PC-3 (cell line): ENCODE measurements around the gene TYK2.

ENCODE experiments used
- CTCF ChIP-seq: fragments of 300-600 bp; sonication (generic); conservative IDR thresholded peaks from 2 replicates; pipeline ENCODE4 v1.5.1; 2017; ENCODE audit warnings: antibody characterized with exemption, low read depth, mild to moderate bottlenecking, low read length
- EZH2 ChIP-seq: fragments of 300-600 bp; sonication (generic); IDR thresholded peaks from one replicate; pipeline ENCODE4 v1.6.1; 2017; ENCODE audit warnings: antibody characterized with exemption, mild to moderate bottlenecking, low read length; ENCODE audit not compliant: unreplicated experiment
- EZH2phosphoT487 ChIP-seq: fragments of 300-600 bp; sonication (generic); IDR thresholded peaks from 2 replicates; pipeline ENCODE4 v1.6.1; 2018; ENCODE audit warnings: mild to moderate bottlenecking, antibody characterized with exemption, low read length, borderline replicate concordance

GRCh38 chr19:10427169-10427568, 46.8 kb upstream of the TYK2 start:
- TF ChIP-seq CTCF (no peak), EZH2phosphoT487 (no peak), EZH2 (no peak)
